SK-N-SH treated with all-trans-retinoic acid at 6 μM for 48 hours (cell line): ENCODE data around the gene TRPC6.

ENCODE experiments used
- ARNTL ChIP-seq: fragments of 450-650 bp; formaldehyde crosslinking; IDR thresholded peaks from 2 replicates; pipeline ENCODE4 v1.5.0; 2020; ENCODE audit warnings: low read depth, mild to moderate bottlenecking, moderate library complexity, borderline replicate concordance
- CSRNP3 ChIP-seq: fragments of 250-450 bp; sonication (Bioruptor Pico); IDR thresholded peaks from 2 replicates; pipeline ENCODE4 v1.5.1; 2021; ENCODE audit warnings: mild to moderate bottlenecking, moderate library complexity
- ESRRG ChIP-seq: fragments of 250-450 bp; sonication (Bioruptor Pico); IDR thresholded peaks from 2 replicates; pipeline ENCODE4 v1.6.1; 2021; ENCODE audit warnings: mild to moderate bottlenecking
- GLIS3 ChIP-seq: fragments of 250-450 bp; sonication (Bioruptor Pico); IDR thresholded peaks from 2 replicates; pipeline ENCODE4 v1.5.0; 2020; ENCODE audit warnings: mild to moderate bottlenecking, moderate library complexity
- OSR1 ChIP-seq: fragments of 250-450 bp; sonication (Bioruptor Pico); IDR thresholded peaks from 2 replicates; pipeline ENCODE4 v1.8.0; 2022; ENCODE audit warnings: moderate library complexity, mild to moderate bottlenecking, inconsistent platforms
- PATZ1 ChIP-seq: fragments of 250-450 bp; sonication (Bioruptor Pico); IDR thresholded peaks from 2 replicates; pipeline ENCODE4 v1.8.0; 2020; ENCODE audit warnings: mild to moderate bottlenecking, moderate library complexity, borderline replicate concordance
- PPARA ChIP-seq: fragments of 250-450 bp; sonication (Bioruptor Pico); IDR thresholded peaks from 2 replicates; pipeline ENCODE4 v1.5.0; 2020; ENCODE audit warnings: mild to moderate bottlenecking, borderline replicate concordance
- RARB ChIP-seq: fragments of 250-450 bp; sonication (Bioruptor Pico); IDR thresholded peaks from 2 replicates; pipeline ENCODE4 v1.8.0; 2021; ENCODE audit warnings: mild to moderate bottlenecking, moderate library complexity
- SNAI2 ChIP-seq: fragments of 250-450 bp; sonication (Bioruptor Pico); IDR thresholded peaks from 2 replicates; pipeline ENCODE4 v1.5.0; 2020; ENCODE audit warnings: mild to moderate bottlenecking, moderate library complexity
- TOX ChIP-seq: fragments of 250-450 bp; sonication (Bioruptor Pico); IDR thresholded peaks from 2 replicates; pipeline ENCODE4 v1.8.0; 2021; ENCODE audit warnings: mild to moderate bottlenecking, moderate library complexity, borderline replicate concordance
- ZNF565 ChIP-seq: fragments of 450-650 bp; formaldehyde crosslinking; conservative IDR thresholded peaks from 2 replicates; pipeline ENCODE4 v1.5.0; 2020; ENCODE audit warnings: low read depth, mild to moderate bottlenecking, moderate library complexity
- TF ChIP-seq, protein P1 (sequence below): fragments of 250-450 bp; sonication (Bioruptor Pico); IDR thresholded peaks from 2 replicates; pipeline ENCODE4 v1.5.1; 2020; ENCODE audit warnings: low read depth, mild to moderate bottlenecking, moderate library complexity

DNA sequence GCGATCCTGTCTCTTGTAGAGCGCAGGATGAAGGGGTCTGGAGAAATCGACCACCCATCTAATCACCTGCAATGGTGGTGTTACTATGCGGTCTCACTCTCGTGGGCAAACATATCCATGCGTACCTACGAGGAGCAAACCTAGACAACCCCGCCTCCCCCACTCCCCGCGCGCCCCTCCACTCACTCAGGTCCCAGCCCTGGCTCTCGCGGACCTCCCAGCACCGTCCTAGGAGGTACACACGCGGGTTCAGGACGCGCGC lies 887 bp downstream of the TRPC6 start:
- TF ChIP-seq TOX (no peak), OSR1 (no peak), CSRNP3 (CRISPR knock-in tag) (no peak), ARNTL (CRISPR knock-in tag) (no peak), ZNF565 (CRISPR knock-in tag) (no peak), ESRRG (CRISPR knock-in tag) (no peak), RARB (no peak), GLIS3 (no peak), PATZ1 (CRISPR knock-in tag) (no peak), SNAI2 (CRISPR knock-in tag) (no peak), PPARA (CRISPR knock-in tag) (no peak)
- TF ChIP-seq, protein P1, sequence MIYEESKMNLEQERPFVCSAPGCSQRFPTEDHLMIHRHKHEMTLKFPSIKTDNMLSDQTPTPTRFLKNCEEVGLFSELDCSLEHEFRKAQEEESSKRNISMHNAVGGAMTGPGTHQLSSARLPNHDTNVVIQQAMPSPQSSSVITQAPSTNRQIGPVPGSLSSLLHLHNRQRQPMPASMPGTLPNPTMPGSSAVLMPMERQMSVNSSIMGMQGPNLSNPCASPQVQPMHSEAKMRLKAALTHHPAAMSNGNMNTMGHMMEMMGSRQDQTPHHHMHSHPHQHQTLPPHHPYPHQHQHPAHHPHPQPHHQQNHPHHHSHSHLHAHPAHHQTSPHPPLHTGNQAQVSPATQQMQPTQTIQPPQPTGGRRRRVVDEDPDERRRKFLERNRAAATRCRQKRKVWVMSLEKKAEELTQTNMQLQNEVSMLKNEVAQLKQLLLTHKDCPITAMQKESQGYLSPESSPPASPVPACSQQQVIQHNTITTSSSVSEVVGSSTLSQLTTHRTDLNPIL (CRISPR knock-in tag): no peak
